Transverse colon (tissue), 4 donors: ENCODE measurements around the gene ACTA2.

ENCODE experiments used
- CTCF ChIP-seq, 5 experiments: fragments of 200-600 bp in 3 of 5; fragments of 450-650 bp in 2 of 5; sonication (generic) in 3 of 5; IDR thresholded peaks; 1 replicate in 2 of 5; 2 replicates in 3 of 5; pipeline ENCODE4 v1.5.1; 2016 to 2017; ENCODE audit warnings: antibody characterized with exemption in 5 of 5, inconsistent platforms in 3 of 5, mild to moderate bottlenecking in 2 of 5, moderate library complexity in 1 of 5
- EP300 ChIP-seq: sonication (generic); formaldehyde crosslinking; IDR thresholded peaks from one replicate; pipeline ENCODE4 v1.6.1; 2017; ENCODE audit warnings: antibody characterized with exemption, low read depth
- POLR2A ChIP-seq: fragments of 450-650 bp; IDR thresholded peaks from one replicate; pipeline ENCODE4 v1.6.1; 2016; ENCODE audit warnings: antibody characterized with exemption, mild to moderate bottlenecking, moderate library complexity
- POLR2AphosphoS5 ChIP-seq, 3 donors: sonication (generic); formaldehyde crosslinking; IDR thresholded peaks; one replicate each; pipeline ENCODE4 v1.6.1; 2016; ENCODE audit warnings: antibody characterized with exemption in 3 of 3

GRCh38 chr10:88911851-88912250, 40.7 kb downstream of the ACTA2 start:
- TF ChIP-seq POLR2A (no peak), CTCF (IDR thresholded peaks at IDR 0.05) (no peak), POLR2AphosphoS5 (IDR thresholded peaks at IDR 0.05) (no peak), EP300 (no peak)
